ENCODE measurements around the gene FGD6.

- TF ChIP-seq, protein P1, sequence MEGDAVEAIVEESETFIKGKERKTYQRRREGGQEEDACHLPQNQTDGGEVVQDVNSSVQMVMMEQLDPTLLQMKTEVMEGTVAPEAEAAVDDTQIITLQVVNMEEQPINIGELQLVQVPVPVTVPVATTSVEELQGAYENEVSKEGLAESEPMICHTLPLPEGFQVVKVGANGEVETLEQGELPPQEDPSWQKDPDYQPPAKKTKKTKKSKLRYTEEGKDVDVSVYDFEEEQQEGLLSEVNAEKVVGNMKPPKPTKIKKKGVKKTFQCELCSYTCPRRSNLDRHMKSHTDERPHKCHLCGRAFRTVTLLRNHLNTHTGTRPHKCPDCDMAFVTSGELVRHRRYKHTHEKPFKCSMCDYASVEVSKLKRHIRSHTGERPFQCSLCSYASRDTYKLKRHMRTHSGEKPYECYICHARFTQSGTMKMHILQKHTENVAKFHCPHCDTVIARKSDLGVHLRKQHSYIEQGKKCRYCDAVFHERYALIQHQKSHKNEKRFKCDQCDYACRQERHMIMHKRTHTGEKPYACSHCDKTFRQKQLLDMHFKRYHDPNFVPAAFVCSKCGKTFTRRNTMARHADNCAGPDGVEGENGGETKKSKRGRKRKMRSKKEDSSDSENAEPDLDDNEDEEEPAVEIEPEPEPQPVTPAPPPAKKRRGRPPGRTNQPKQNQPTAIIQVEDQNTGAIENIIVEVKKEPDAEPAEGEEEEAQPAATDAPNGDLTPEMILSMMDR (IDR thresholded peaks at IDR 0.05), result no peak
- no peak for TF ChIP-seq POLR2A (IDR thresholded peaks at IDR 0.05)
Measured at GRCh38 chr12:95158919-95159318, 58.3 kb downstream of the FGD6 start.

All from right lobe of liver (tissue), 4 donors.